Measurements from ENCODE around the gene TRIM8. TPM values are rescaled to one million over a fixed set of nuclear protein-coding genes. Genes with fewer than 3 reads are reported as not detected.

The TRIM8 gene
- total and polyA plus RNA-seq, 2 of the 4 experiments (the other 2 are of a cell fraction), result 25.5 to 126 TPM

DNA sequence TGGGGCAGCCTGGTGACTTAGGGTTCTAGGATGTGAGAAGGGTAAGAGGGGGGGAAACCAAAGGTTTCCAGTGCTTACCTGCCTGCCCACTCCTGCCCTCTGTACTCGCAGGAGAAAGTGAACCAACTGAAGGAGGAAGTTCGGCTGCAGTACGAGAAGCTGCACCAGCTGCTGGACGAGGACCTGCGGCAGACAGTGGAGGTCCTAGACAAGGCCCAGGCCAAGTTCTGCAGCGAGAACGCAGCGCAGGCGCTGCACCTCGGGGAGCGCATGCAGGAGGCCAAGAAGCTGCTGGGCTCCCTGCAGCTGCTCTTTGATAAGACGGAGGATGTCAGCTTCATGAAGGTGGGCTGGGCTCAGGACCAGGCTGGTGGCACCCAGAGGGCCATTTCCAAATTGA, 10.7 kb downstream of the TRIM8 start:
- H3K27me3 ChIP-seq (ENCODE audit: control insufficient read depth, insufficient read depth, low read length), result no peaks in the 10 kb centered on the region
- H3K4me3 ChIP-seq (ENCODE audit: insufficient read depth, low read depth, low read length), result no peak overlapping the region
- no peak overlapping the region for H2BK5ac ChIP-seq (ENCODE audit: low read depth, low read length, poor library complexity, severe bottlenecking)
- no peaks in the 10 kb centered on the region for H3K9me3 ChIP-seq (ENCODE audit: control insufficient read depth, insufficient read depth, low read length)
- H2BK15ac ChIP-seq (ENCODE audit: low read depth, low read length), result no peak overlapping the region
- 99% methylated on average over 11 of the region's 12 CpGs; no CpG with 5 or more reads in 1 of the 2 experiments for whole genome bisulfite sequencing, 2 experiments (ENCODE audit: extremely low coverage in 2 of 2, insufficient read length in 1 of 2)
- H4K8ac ChIP-seq (ENCODE audit: low read depth in 2 of 2, low read length in 2 of 2), result no peak overlapping the region
- no peak overlapping the region for H3K9ac ChIP-seq (ENCODE audit: low read depth, low read length)
- CTCF ChIA-PET, result interaction anchor here (1.0 kb wide), 1 partner anchor 24 kb away, joined by 3 read pairs; no protein-coding TSS in a partner anchor
- H4K91ac ChIP-seq (ENCODE audit: insufficient read depth, low read depth, low read length), result no peak overlapping the region
- intact Hi-C loops (cut with micrococcal nuclease), result no loop called here
- DNase-seq (no peak), ATAC-seq (ENCODE audit: low read depth) (no peak)
- H3K27ac ChIP-seq (ENCODE audit: insufficient read depth, low read length), result no peak overlapping the region
- no peak overlapping the region for H2AFZ ChIP-seq (replicated peaks; ENCODE audit: low read length, poor library complexity)
- BruUV-seq (replicated peaks), result no TSS peak
- peaks cover 92% of the 10 kb centered on the region for H4K20me1 ChIP-seq (ENCODE audit: insufficient read depth, low read length)
- TF ChIP-seq RAD21 (IDR thresholded peaks at IDR 0.05; ENCODE audit: low read length), result no peak
- H4K5ac ChIP-seq (ENCODE audit: low read depth, low read length), result no peak overlapping the region
- dilution Hi-C loops (cut with HindIII; ENCODE audit: low sequenced_read_pairs, unreplicated experiment), result no loop called here
- H3K4me1 ChIP-seq (ENCODE audit: control insufficient read depth, insufficient read depth, low read length), result peaks cover 11% of the 10 kb centered on the region; the same call in 1 of the 2 replicates
- no peak overlapping the region for H2BK120ac ChIP-seq (ENCODE audit: low read depth, low read length)
- POLR2A ChIA-PET (ENCODE audit: unreplicated experiment), result no interaction called here
- in situ Hi-C loops (cut with MboI; ENCODE audit: low sequenced_read_pairs), result no loop called here
- H3K9me1 ChIP-seq (ENCODE audit: insufficient read depth, low read length), result peaks cover 30% of the 10 kb centered on the region
- no peak overlapping the region for H2AK9ac ChIP-seq (replicated peaks; ENCODE audit: low read depth, low read length, poor library complexity)
- H2AK5ac ChIP-seq (ENCODE audit: low read depth, low read length), result no peak overlapping the region
- H3K56ac ChIP-seq (ENCODE audit: extremely low read depth, insufficient read depth, low read length), result no peak overlapping the region
- no peak overlapping the region for H2BK20ac ChIP-seq (ENCODE audit: low read depth, low read length)
- no peak overlapping the region for H3K14ac ChIP-seq (replicated peaks; ENCODE audit: low read depth, low read length)
- H3K18ac ChIP-seq (ENCODE audit: low read depth, low read length), result no peak overlapping the region
- peaks cover 10 to 87% of the 10 kb centered on the region in 2 experiments for H3K79me1 ChIP-seq (ENCODE audit: low read depth in 1 of 2, low read length in 2 of 2)
- no peak overlapping the region for H3K4me2 ChIP-seq (ENCODE audit: low read depth, low read length)
- H3K36me3 ChIP-seq (ENCODE audit: control insufficient read depth, insufficient read depth, low read length), result peaks cover 69% of the 10 kb centered on the region
- no peak overlapping the region for H3K4ac ChIP-seq (ENCODE audit: low read depth, low read length)
- H3K23ac ChIP-seq (ENCODE audit: low read depth, low read length), result no peak overlapping the region
